AG10803 (cell line): ENCODE results near the gene KLF13.

Experiments used
- DNase-seq: peaks from one replicate; pipeline ENCODE4 v3.0.0; 2010; ENCODE audit warnings: low read depth
- H3K4me3 ChIP-seq: 2 replicates; pipeline ENCODE4 v1.5.1; 2011; ENCODE audit warnings: mild to moderate bottlenecking, low read length, control low read depth
- CTCF ChIP-seq: conservative IDR thresholded peaks from 2 replicates; pipeline ENCODE4 v1.5.1; 2011; ENCODE audit warnings: mild to moderate bottlenecking, low read length, control low read depth, inconsistent platforms

KLF13 gene

GRCh38 chr15:31280831-31281216 lies 45.8 kb upstream of the KLF13 start:
- no peak overlapping the region for H3K4me3 ChIP-seq
- TF ChIP-seq CTCF, result no peak
- DNase-seq, result no peak

- no peak for TF ChIP-seq CTCF
- no peak for DNase-seq
- H3K4me3 ChIP-seq, result no peak overlapping the region
Observed at GRCh38 chr15:31283043-31283442, 43.6 kb upstream of the KLF13 start.

GRCh38 chr15:31285772-31286261 lies 40.8 kb upstream of the KLF13 start:
- no peak for DNase-seq
- no peak for TF ChIP-seq CTCF
- no peak overlapping the region for H3K4me3 ChIP-seq

- H3K4me3 ChIP-seq, result no peak overlapping the region
- TF ChIP-seq CTCF, result no peak
- no peak for DNase-seq
Observed at GRCh38 chr15:31291048-31291578, 35.5 kb upstream of the KLF13 start.

GRCh38 chr15:31292391-31293015 lies 34.1 kb upstream of the KLF13 start:
- no peak overlapping the region for H3K4me3 ChIP-seq
- no peak for TF ChIP-seq CTCF
- no peak for DNase-seq

- no peak overlapping the region for H3K4me3 ChIP-seq
- no peak for DNase-seq
- TF ChIP-seq CTCF, result no peak
Observed at GRCh38 chr15:31293655-31294054, 33.0 kb upstream of the KLF13 start.

- DNase-seq, result no peak
- TF ChIP-seq CTCF, result no peak
- no peak overlapping the region for H3K4me3 ChIP-seq
Observed at GRCh38 chr15:31294067-31294466, 32.6 kb upstream of the KLF13 start.
